GM06990 (cell line): ENCODE measurements around the gene ACSS1.

Source experiments
- DNase-seq: peaks from one replicate; pipeline ENCODE4 v3.0.0-alpha.2; 2011; ENCODE audit not compliant: insufficient read length; ENCODE audit errors: extremely low read depth
- H3K27me3 ChIP-seq: replicated peaks from 2 replicates; pipeline ENCODE4 v1.6.0; 2011; ENCODE audit warnings: low read length; ENCODE audit not compliant: control insufficient read depth, insufficient read depth
- H3K36me3 ChIP-seq: 2 replicates; pipeline ENCODE4 v1.5.1; 2011; ENCODE audit warnings: low read length; ENCODE audit not compliant: control insufficient read depth, insufficient read depth
- H3K4me3 ChIP-seq: replicated peaks from 2 replicates; pipeline ENCODE4 v1.5.1; 2011; ENCODE audit warnings: low read depth, mild to moderate bottlenecking, control low read depth, low read length
- CTCF ChIP-seq: IDR thresholded peaks from 2 replicates; pipeline ENCODE4 v1.5.1; 2011; ENCODE audit warnings: low read length, control low read depth, mild to moderate bottlenecking, inconsistent platforms; ENCODE audit not compliant: insufficient read depth, poor library complexity, severe bottlenecking

ACSS1 gene

GRCh38 chr20:24986436-24987015, 71.4 kb downstream of the ACSS1 start:
- H3K4me3 ChIP-seq = no peak overlapping the region
- peaks cover 5% of the 10 kb centered on the region for H3K36me3 ChIP-seq
- H3K27me3 ChIP-seq = no peaks in the 10 kb centered on the region
- DNase-seq = no peak
- TF ChIP-seq CTCF = no peak

- no peak overlapping the region for H3K4me3 ChIP-seq
Measured at GRCh38 chr20:24985802-24986201, 72.1 kb downstream of the ACSS1 start.

GRCh38 chr20:24984961-24985640, 72.8 kb downstream of the ACSS1 start:
- peaks cover 11% of the 10 kb centered on the region for H3K36me3 ChIP-seq
- DNase-seq = no peak
- no peak for TF ChIP-seq CTCF
- H3K27me3 ChIP-seq = no peaks in the 10 kb centered on the region
- no peak overlapping the region for H3K4me3 ChIP-seq

More at GRCh38 chr20:24985802-24986201, 72.1 kb downstream of the ACSS1 start:
- no peak for TF ChIP-seq CTCF
- Histone ChIP-seq H3K27me3 (no peaks in the 10 kb centered on the region), H3K36me3 (peaks cover 6% of the 10 kb centered on the region)
- DNase-seq = no peak

GRCh38 chr20:24983896-24984295, 74.0 kb downstream of the ACSS1 start:
- no peak for TF ChIP-seq CTCF
- peaks cover 11% of the 10 kb centered on the region for H3K36me3 ChIP-seq

GRCh38 chr20:24981790-24982189, 76.1 kb downstream of the ACSS1 start:
- DNase-seq = no peak
- H3K4me3 ChIP-seq = no peak overlapping the region
- no peaks in the 10 kb centered on the region for H3K27me3 ChIP-seq
- H3K36me3 ChIP-seq = peaks cover 14% of the 10 kb centered on the region
- no peak for TF ChIP-seq CTCF

More at GRCh38 chr20:24983896-24984295, 74.0 kb downstream of the ACSS1 start:
- Histone ChIP-seq H3K27me3 (no peaks in the 10 kb centered on the region), H3K4me3 (no peak overlapping the region)
- no peak for DNase-seq
